ENCODE measurements around the gene SCUBE2.

Gene SCUBE2

DNA sequence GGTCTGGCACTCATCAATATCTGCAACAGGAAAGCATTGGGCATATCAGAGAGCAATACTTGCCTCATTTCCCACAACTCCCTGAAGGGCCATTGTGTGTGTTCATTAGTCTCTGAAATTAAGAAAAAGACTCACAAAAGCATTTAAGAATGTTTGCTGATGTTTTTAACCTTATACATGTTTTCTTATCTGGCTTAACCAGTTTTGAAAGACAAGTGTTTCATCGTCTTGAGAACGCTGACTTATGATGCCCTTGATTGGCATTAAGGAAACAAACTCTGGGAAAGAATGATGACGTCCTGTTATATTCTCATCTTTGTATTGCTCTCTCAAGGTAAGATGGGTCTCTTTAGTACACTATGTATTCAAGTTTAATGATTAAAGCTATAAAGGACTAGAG is 32.0 kb downstream of the SCUBE2 start (continued):
- TF ChIP-seq ZNF133 (tag by site-specific recombination; IDR thresholded peaks at IDR 0.05) (no peak), ZNF837 (tag by site-specific recombination; IDR thresholded peaks at IDR 0.05) (no peak), ZFP41 (tag by site-specific recombination; IDR thresholded peaks at IDR 0.05; ENCODE audit: borderline replicate concordance) (no peak), SCRT1 (tag by site-specific recombination; IDR thresholded peaks at IDR 0.05; ENCODE audit: borderline replicate concordance) (no peak)
- TF ChIP-seq, protein P1, sequence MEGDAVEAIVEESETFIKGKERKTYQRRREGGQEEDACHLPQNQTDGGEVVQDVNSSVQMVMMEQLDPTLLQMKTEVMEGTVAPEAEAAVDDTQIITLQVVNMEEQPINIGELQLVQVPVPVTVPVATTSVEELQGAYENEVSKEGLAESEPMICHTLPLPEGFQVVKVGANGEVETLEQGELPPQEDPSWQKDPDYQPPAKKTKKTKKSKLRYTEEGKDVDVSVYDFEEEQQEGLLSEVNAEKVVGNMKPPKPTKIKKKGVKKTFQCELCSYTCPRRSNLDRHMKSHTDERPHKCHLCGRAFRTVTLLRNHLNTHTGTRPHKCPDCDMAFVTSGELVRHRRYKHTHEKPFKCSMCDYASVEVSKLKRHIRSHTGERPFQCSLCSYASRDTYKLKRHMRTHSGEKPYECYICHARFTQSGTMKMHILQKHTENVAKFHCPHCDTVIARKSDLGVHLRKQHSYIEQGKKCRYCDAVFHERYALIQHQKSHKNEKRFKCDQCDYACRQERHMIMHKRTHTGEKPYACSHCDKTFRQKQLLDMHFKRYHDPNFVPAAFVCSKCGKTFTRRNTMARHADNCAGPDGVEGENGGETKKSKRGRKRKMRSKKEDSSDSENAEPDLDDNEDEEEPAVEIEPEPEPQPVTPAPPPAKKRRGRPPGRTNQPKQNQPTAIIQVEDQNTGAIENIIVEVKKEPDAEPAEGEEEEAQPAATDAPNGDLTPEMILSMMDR (tag by site-specific recombination; IDR thresholded peaks at IDR 0.05), result no peak

DNA sequence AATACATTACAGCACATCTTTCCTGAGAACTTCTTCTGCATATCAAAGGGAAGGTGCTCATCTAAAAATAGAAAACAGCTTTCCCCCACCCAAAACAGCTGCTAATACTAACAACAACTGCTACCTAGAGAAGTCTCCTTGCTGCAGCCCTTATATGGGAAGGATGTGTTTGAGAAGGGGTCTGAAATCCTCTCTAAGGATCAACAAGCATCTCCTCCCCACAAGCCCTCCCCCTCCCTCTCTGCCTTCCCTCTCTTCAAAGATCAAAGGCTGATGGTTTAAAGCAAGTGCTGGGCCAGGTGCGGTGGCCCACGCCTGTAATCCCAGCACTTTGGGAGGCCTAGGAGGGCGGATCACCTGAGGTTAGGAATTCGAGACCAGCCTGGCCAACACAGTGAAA is 33.5 kb downstream of the SCUBE2 start:
- ChIA-PET POLR2A (no interaction called here), CTCF (interaction anchor here (0.6 kb wide), 1 partner anchor 719 kb away, joined by 3 read pairs; no protein-coding TSS in a partner anchor)
- H3K9me3 ChIP-seq (ENCODE audit: control insufficient read depth, insufficient read depth, low read depth, low read length), result no peaks in the 10 kb centered on the region
- TF ChIP-seq ZNF416 (tag by site-specific recombination; IDR thresholded peaks at IDR 0.05) (no peak), ZNF266 (tag by site-specific recombination; IDR thresholded peaks at IDR 0.05; ENCODE audit: low read depth) (no peak), ZNF76 (tag by site-specific recombination; IDR thresholded peaks at IDR 0.05; ENCODE audit: borderline replicate concordance, low read depth) (no peak), ZNF274 (IDR thresholded peaks at IDR 0.05; ENCODE audit: low read length) (no peak), ZNF274 (tag by site-specific recombination; IDR thresholded peaks at IDR 0.05; ENCODE audit: borderline replicate concordance) (no peak), ZNF791 (tag by site-specific recombination; IDR thresholded peaks at IDR 0.05) (no peak), ZNF2 (tag by site-specific recombination; IDR thresholded peaks at IDR 0.05) (no peak), ZIC2 (tag by site-specific recombination; IDR thresholded peaks at IDR 0.05) (no peak), ZNF600 (tag by site-specific recombination; IDR thresholded peaks at IDR 0.05) (no peak), EGR2 (tag by site-specific recombination; IDR thresholded peaks at IDR 0.05; ENCODE audit: low read depth) (no peak)
- TF ChIP-seq, protein P2, sequence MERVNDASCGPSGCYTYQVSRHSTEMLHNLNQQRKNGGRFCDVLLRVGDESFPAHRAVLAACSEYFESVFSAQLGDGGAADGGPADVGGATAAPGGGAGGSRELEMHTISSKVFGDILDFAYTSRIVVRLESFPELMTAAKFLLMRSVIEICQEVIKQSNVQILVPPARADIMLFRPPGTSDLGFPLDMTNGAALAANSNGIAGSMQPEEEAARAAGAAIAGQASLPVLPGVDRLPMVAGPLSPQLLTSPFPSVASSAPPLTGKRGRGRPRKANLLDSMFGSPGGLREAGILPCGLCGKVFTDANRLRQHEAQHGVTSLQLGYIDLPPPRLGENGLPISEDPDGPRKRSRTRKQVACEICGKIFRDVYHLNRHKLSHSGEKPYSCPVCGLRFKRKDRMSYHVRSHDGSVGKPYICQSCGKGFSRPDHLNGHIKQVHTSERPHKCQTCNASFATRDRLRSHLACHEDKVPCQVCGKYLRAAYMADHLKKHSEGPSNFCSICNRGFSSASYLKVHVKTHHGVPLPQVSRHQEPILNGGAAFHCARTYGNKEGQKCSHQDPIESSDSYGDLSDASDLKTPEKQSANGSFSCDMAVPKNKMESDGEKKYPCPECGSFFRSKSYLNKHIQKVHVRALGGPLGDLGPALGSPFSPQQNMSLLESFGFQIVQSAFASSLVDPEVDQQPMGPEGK (tag by site-specific recombination; IDR thresholded peaks at IDR 0.05), result no peak
- TF ChIP-seq, protein P3, sequence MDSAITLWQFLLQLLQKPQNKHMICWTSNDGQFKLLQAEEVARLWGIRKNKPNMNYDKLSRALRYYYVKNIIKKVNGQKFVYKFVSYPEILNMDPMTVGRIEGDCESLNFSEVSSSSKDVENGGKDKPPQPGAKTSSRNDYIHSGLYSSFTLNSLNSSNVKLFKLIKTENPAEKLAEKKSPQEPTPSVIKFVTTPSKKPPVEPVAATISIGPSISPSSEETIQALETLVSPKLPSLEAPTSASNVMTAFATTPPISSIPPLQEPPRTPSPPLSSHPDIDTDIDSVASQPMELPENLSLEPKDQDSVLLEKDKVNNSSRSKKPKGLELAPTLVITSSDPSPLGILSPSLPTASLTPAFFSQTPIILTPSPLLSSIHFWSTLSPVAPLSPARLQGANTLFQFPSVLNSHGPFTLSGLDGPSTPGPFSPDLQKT (IDR thresholded peaks at IDR 0.05; ENCODE audit: borderline replicate concordance, low read depth, low read length), result no peak
- TF ChIP-seq, protein P1 (tag by site-specific recombination; IDR thresholded peaks at IDR 0.05), result no peak
- H3K36me3 ChIP-seq (ENCODE audit: control insufficient read depth in 2 of 2, insufficient read depth in 1 of 2, low read length in 2 of 2), result no peaks in the 10 kb centered on the region
- no peak overlapping the region for H3K4me3 ChIP-seq (ENCODE audit: low read depth, low read length)
- no peaks in the 10 kb centered on the region for H3K4me1 ChIP-seq (ENCODE audit: control insufficient read depth, insufficient read depth, low read length)
- H3K27ac ChIP-seq (ENCODE audit: extremely low read depth, low read depth, low read length), result no peak overlapping the region

DNA sequence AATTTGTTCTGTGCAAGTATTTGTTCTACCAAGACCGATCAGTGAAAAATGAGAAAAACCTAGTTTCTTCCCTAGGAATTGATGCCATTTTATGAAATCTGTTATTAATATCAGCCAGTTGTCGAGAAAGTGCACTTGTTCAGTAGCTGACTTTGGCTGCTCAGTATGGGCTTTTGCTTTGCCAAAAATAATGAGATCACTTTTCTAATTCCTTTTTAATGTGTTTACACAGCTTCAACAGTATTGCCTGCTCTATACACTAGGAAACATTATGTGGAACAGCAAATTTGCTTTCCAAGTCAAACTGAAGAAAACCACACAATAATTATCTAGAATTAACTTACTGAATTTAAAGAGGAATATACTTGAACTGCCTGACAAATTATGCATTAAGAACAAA is 34.4 kb downstream of the SCUBE2 start:
- H3K27ac ChIP-seq (ENCODE audit: extremely low read depth, low read depth, low read length), result no peak overlapping the region
- ChIA-PET POLR2A (no interaction called here), CTCF (interaction anchor here (0.6 to 0.8 kb wide), 2 partner anchors 11 to 81 kb away, joined by 3 read pairs; no protein-coding TSS in a partner anchor)
- H3K9me3 ChIP-seq (ENCODE audit: control insufficient read depth, insufficient read depth, low read depth, low read length), result no peaks in the 10 kb centered on the region
- H3K36me3 ChIP-seq (ENCODE audit: control insufficient read depth in 2 of 2, insufficient read depth in 1 of 2, low read length in 2 of 2), result no peaks in the 10 kb centered on the region
- no peak overlapping the region for H3K4me3 ChIP-seq (ENCODE audit: low read depth, low read length)
- H3K4me1 ChIP-seq (ENCODE audit: control insufficient read depth, insufficient read depth, low read length), result no peaks in the 10 kb centered on the region
- TF ChIP-seq ZNF133 (tag by site-specific recombination; IDR thresholded peaks at IDR 0.05) (no peak), ZNF791 (tag by site-specific recombination; IDR thresholded peaks at IDR 0.05) (no peak), ZNF266 (tag by site-specific recombination; IDR thresholded peaks at IDR 0.05; ENCODE audit: low read depth) (no peak), ZNF623 (tag by site-specific recombination; IDR thresholded peaks at IDR 0.05) (no peak), OSR2 (tag by site-specific recombination; IDR thresholded peaks at IDR 0.05) (peak; percentile 85), ZXDB (tag by site-specific recombination; IDR thresholded peaks at IDR 0.05) (no peak), YY2 (tag by site-specific recombination; IDR thresholded peaks at IDR 0.05) (no peak), ZBTB17 (tag by site-specific recombination; IDR thresholded peaks at IDR 0.05) (0 out of 2 replicates have a peak, but pooled peaks have one; percentile 25), ZNF19 (tag by site-specific recombination; IDR thresholded peaks at IDR 0.05; ENCODE audit: low read depth) (no peak), KLF8 (tag by site-specific recombination; IDR thresholded peaks at IDR 0.05) (no peak), MYNN (tag by site-specific recombination; IDR thresholded peaks at IDR 0.05; ENCODE audit: borderline replicate concordance) (no peak), ZNF24 (tag by site-specific recombination; IDR thresholded peaks at IDR 0.05) (0 out of 2 replicates have a peak, but pooled peaks have one; percentile 26), ZNF600 (tag by site-specific recombination; IDR thresholded peaks at IDR 0.05) (no peak), ZNF629 (tag by site-specific recombination; IDR thresholded peaks at IDR 0.05) (0 out of 2 replicates have a peak, but pooled peaks have one; percentile 21), ZNF747 (tag by site-specific recombination; IDR thresholded peaks at IDR 0.05) (no peak)
